GM10266 (cell line): ENCODE data around the gene DCAKD.

ENCODE experiments used
- DNase-seq: peaks from one replicate; pipeline ENCODE4 v3.0.0; 2012; ENCODE audit errors: extremely low spot score
- CTCF ChIP-seq: IDR thresholded peaks from 2 replicates; pipeline ENCODE4 v1.5.1; 2012; ENCODE audit warnings: mild to moderate bottlenecking, low read depth; ENCODE audit not compliant: control insufficient read depth, insufficient read depth; ENCODE audit errors: missing control alignments

DCAKD gene

GRCh38 chr17:44988044-44988942 is 63.1 kb downstream of the DCAKD start:
- no peak for DNase-seq

DNA sequence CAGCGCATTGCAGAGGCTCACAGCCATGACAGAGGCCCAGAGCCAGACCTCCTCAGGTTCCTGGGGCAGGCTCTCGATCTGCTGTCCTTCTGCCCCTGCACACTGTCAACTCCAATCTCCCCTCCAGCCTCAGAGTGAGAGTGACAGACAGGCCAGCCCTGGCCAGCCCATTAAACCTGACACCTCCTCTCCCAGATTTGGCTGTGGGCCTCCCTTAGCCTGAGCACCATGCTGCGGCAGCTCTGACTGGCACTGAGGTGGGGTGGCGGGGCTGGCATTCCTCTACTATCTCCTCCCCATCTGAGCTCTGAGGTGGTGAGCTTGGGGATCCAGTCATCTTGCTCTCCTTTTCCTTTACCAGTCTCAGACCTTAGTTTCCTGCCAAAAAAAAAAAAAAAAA is 67.9 kb downstream of the DCAKD start:
- no peak for DNase-seq
- TF ChIP-seq CTCF, result no peak

More at GRCh38 chr17:44988044-44988942, 63.1 kb downstream of the DCAKD start:
- no peak for TF ChIP-seq CTCF

- no peak for TF ChIP-seq CTCF
- no peak for DNase-seq
These were observed 69.2 kb downstream of the DCAKD start for GRCh38 chr17:44982113-44982702.

DNA sequence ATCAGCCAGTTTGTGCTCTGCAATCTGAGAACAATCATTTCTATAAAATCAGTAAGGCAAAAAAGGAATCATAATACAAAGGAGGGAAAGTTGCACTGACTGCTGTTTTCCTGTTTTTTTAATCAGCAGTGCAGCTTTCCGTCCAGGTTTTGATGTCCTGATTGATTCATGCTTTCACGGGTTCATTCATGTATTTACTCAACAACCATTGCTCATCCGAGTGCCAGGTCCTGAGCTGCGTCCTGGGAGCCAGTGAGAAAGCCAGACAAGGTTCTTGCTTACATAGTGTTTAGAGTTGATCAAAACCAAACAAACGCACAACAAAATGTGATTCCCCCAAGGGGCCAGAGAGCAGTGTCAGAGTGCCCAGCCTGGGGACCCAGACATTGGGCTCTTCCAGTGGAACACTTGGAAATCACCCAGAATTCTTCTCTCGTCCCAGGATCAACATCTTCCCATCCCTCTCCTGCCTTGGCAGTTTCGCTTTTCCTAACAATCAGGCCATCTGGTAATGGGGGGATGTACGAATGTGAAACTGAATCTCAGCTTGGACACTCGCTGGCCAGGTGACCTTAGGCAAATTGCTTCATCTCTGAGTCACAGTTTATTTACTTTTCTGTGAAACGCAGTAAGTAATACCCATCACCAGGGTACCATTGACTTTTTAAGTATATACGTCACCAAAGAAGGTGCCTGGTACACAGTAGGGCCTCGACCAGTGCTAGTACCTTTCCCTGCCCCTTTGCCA is 70.0 kb downstream of the DCAKD start:
- TF ChIP-seq CTCF, result no peak
- no peak for DNase-seq

GRCh38 chr17:44979426-44979995 is 71.9 kb downstream of the DCAKD start:
- no peak for TF ChIP-seq CTCF
- no peak for DNase-seq

GRCh38 chr17:44978807-44979206 is 72.6 kb downstream of the DCAKD start:
- no peak for TF ChIP-seq CTCF

More at GRCh38 chr17:44978807-44979206, 72.6 kb downstream of the DCAKD start:
- DNase-seq, result no peak
